HEK293 (cell line): ENCODE results near the gene PROX1.

Source experiments
- CTCF ChIA-PET: fragments of 350-600 bp; formaldehyde crosslinking; extraction: SDS; loops from one replicate; lab custom pipeline; 2021; ENCODE audit warnings: antibody characterized with exemption; lab: Yijun Ruan, JAX
- POLR2A ChIA-PET: fragments of 300-600 bp; formaldehyde crosslinking; extraction: SDS; loops from one replicate; lab custom pipeline; 2020; ENCODE audit warnings: antibody characterized with exemption, inconsistent platforms; lab: Yijun Ruan, JAX
- H3K27ac ChIP-seq: fragments of 200-500 bp; sonication (Bioruptor generic); 2 replicates; pipeline ENCODE4 v1.5.1; 2014; ENCODE audit warnings: low read depth, low read length, control low read depth, inconsistent platforms; ENCODE audit errors: extremely low read depth
- H3K36me3 ChIP-seq, 2 experiments: fragments of 200-500 bp in 1 of 2; sonication (Bioruptor generic) in 1 of 2; 1 replicate in 1 of 2; 2 replicates in 1 of 2; pipeline ENCODE4 v1.5.1; 2014 to 2017; ENCODE audit warnings: inconsistent platforms in 2 of 2, low read length in 2 of 2; ENCODE audit not compliant: control insufficient read depth in 2 of 2, insufficient read depth in 1 of 2
- H3K4me1 ChIP-seq: fragments of 200-500 bp; sonication (Bioruptor generic); 2 replicates; pipeline ENCODE4 v1.5.1; 2014; ENCODE audit warnings: mild to moderate bottlenecking, low read length, inconsistent platforms; ENCODE audit not compliant: control insufficient read depth, insufficient read depth
- H3K4me3 ChIP-seq: 2 replicates; pipeline ENCODE4 v1.5.1; 2011; ENCODE audit warnings: low read depth, mild to moderate bottlenecking, control low read depth, low read length, moderate library complexity
- H3K9me3 ChIP-seq: fragments of 200-500 bp; sonication (Bioruptor generic); 2 replicates; pipeline ENCODE4 v1.5.1; 2014; ENCODE audit warnings: low read depth, low read length, inconsistent platforms; ENCODE audit not compliant: control insufficient read depth, insufficient read depth
- BCL11B ChIP-seq: fragments of 450-650 bp; formaldehyde crosslinking; IDR thresholded peaks from 2 replicates; pipeline ENCODE4 v1.5.1; 2016; ENCODE audit warnings: low read depth, missing biosample characterization, missing genetic modification characterization
- EGR2 ChIP-seq: fragments of 450-650 bp; formaldehyde crosslinking; IDR thresholded peaks from 2 replicates; pipeline ENCODE4 v1.5.1; 2016; ENCODE audit warnings: low read depth, missing biosample characterization, missing genetic modification characterization
- GLI2 ChIP-seq: fragments of 450-650 bp; formaldehyde crosslinking; IDR thresholded peaks from 2 replicates; pipeline ENCODE4; 2017; ENCODE audit warnings: missing biosample characterization, missing genetic modification characterization, low read depth, borderline replicate concordance
- PRDM1 ChIP-seq: fragments of 450-650 bp; formaldehyde crosslinking; IDR thresholded peaks from 2 replicates; pipeline ENCODE4; 2016; ENCODE audit warnings: missing biosample characterization, missing genetic modification characterization
- ZFHX2 ChIP-seq: fragments of 450-650 bp; formaldehyde crosslinking; conservative IDR thresholded peaks from 2 replicates; pipeline ENCODE4 v1.5.1; 2016; ENCODE audit warnings: missing biosample characterization, missing genetic modification characterization
- ZNF2 ChIP-seq: fragments of 450-650 bp; formaldehyde crosslinking; IDR thresholded peaks from 2 replicates; pipeline ENCODE4 v1.5.1; 2016; ENCODE audit warnings: missing biosample characterization, missing genetic modification characterization
- ZNF362 ChIP-seq: fragments of 450-650 bp; formaldehyde crosslinking; IDR thresholded peaks from 2 replicates; pipeline ENCODE4 v1.5.1; 2016; ENCODE audit warnings: missing biosample characterization, missing genetic modification characterization
- ZNF394 ChIP-seq: fragments of 450-650 bp; formaldehyde crosslinking; IDR thresholded peaks from 2 replicates; pipeline ENCODE4 v1.5.1; 2016; ENCODE audit warnings: missing biosample characterization, missing genetic modification characterization, mild to moderate bottlenecking, moderate library complexity, borderline replicate concordance
- ZNF510 ChIP-seq: fragments of 450-650 bp; formaldehyde crosslinking; IDR thresholded peaks from 2 replicates; pipeline ENCODE4 v1.5.1; 2018; ENCODE audit warnings: mild to moderate bottlenecking, missing genetic modification characterization, missing biosample characterization; ENCODE audit not compliant: insufficient replicate concordance
- ZNF514 ChIP-seq: fragments of 450-650 bp; formaldehyde crosslinking; IDR thresholded peaks from 2 replicates; pipeline ENCODE4 v1.5.1; 2016; ENCODE audit warnings: missing biosample characterization, missing genetic modification characterization
- ZNF521 ChIP-seq: fragments of 450-650 bp; formaldehyde crosslinking; IDR thresholded peaks from 2 replicates; pipeline ENCODE4 v1.5.1; 2017; ENCODE audit warnings: missing biosample characterization, mild to moderate bottlenecking, missing genetic modification characterization
- ZNF555 ChIP-seq: fragments of 450-650 bp; formaldehyde crosslinking; conservative IDR thresholded peaks from 2 replicates; pipeline ENCODE4 v1.5.1; 2017; ENCODE audit warnings: missing biosample characterization, mild to moderate bottlenecking, missing genetic modification characterization, inconsistent platforms
- ZNF571 ChIP-seq: fragments of 450-650 bp; formaldehyde crosslinking; IDR thresholded peaks from 2 replicates; pipeline ENCODE4 v1.5.0; 2017; ENCODE audit warnings: missing biosample characterization, missing genetic modification characterization
- TF ChIP-seq, protein P1 (sequence below): fragments of 450-650 bp; formaldehyde crosslinking; IDR thresholded peaks from 2 replicates; pipeline ENCODE4 v1.5.1; 2016; ENCODE audit warnings: missing biosample characterization, missing genetic modification characterization
- TF ChIP-seq, protein P2 (sequence below): fragments of 450-650 bp; formaldehyde crosslinking; IDR thresholded peaks from 2 replicates; pipeline ENCODE4 v1.5.1; 2016; ENCODE audit warnings: missing biosample characterization, missing genetic modification characterization, borderline replicate concordance
- TF ChIP-seq, protein P3 (sequence below): fragments of 450-650 bp; formaldehyde crosslinking; IDR thresholded peaks from 2 replicates; pipeline ENCODE4 v1.5.1; 2016; ENCODE audit warnings: missing biosample characterization, missing genetic modification characterization
- TF ChIP-seq, protein P4 (sequence below): fragments of 450-650 bp; formaldehyde crosslinking; IDR thresholded peaks from 2 replicates; pipeline ENCODE4 v1.5.1; 2016; ENCODE audit warnings: missing biosample characterization, missing genetic modification characterization, low read depth
- TF ChIP-seq, protein P5 (sequence below): fragments of 450-650 bp; formaldehyde crosslinking; IDR thresholded peaks from 2 replicates; pipeline ENCODE4 v1.5.1; 2017; ENCODE audit warnings: missing biosample characterization, missing genetic modification characterization

PROX1 gene

DNA sequence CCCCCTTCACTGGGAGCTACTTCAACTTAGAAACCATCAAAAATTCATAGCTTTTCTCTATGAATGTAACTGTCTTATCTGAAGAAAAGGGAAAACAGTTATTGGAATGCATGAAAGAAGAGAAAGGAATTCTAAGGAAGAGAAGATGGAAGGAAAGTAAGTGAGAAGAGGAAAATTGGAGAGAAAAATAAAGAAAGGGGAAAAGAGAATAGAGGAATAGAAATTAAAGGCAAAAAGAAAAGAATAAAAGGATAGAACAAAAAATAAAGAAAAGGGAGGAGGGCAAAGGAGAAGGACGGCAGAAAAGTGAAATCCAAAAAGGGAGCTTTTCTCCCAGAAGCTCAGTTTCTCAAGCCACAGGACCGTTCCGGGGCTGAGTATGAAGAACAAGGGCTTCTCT, 9.9 kb upstream of the PROX1 start:
- Histone ChIP-seq H3K9me3 (no peaks in the 10 kb centered on the region), H3K4me1 (peaks cover 4% of the 10 kb centered on the region; the same call in 1 of the 2 replicates), H3K36me3 (no peaks in the 10 kb centered on the region), H3K4me3 (no peak overlapping the region), H3K27ac (no peak overlapping the region)
- POLR2A ChIA-PET, result interaction anchor here (1.0 kb wide), 1 partner anchor 9 kb away, joined by 8 read pairs; the partner anchor contains the start of gene PROX1
- TF ChIP-seq PRDM1 (tag by site-specific recombination), result peak; percentile 94
- TF ChIP-seq, protein P1, sequence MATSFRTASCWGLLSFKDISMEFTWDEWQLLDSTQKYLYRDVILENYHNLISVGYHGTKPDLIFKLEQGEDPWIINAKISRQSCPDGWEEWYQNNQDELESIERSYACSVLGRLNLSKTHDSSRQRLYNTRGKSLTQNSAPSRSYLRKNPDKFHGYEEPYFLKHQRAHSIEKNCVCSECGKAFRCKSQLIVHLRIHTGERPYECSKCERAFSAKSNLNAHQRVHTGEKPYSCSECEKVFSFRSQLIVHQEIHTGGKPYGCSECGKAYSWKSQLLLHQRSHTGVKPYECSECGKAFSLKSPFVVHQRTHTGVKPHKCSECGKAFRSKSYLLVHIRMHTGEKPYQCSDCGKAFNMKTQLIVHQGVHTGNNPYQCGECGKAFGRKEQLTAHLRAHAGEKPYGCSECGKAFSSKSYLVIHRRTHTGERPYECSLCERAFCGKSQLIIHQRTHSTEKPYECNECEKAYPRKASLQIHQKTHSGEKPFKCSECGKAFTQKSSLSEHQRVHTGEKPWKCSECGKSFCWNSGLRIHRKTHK, result no peak
- CTCF ChIA-PET, result no interaction called here

DNA sequence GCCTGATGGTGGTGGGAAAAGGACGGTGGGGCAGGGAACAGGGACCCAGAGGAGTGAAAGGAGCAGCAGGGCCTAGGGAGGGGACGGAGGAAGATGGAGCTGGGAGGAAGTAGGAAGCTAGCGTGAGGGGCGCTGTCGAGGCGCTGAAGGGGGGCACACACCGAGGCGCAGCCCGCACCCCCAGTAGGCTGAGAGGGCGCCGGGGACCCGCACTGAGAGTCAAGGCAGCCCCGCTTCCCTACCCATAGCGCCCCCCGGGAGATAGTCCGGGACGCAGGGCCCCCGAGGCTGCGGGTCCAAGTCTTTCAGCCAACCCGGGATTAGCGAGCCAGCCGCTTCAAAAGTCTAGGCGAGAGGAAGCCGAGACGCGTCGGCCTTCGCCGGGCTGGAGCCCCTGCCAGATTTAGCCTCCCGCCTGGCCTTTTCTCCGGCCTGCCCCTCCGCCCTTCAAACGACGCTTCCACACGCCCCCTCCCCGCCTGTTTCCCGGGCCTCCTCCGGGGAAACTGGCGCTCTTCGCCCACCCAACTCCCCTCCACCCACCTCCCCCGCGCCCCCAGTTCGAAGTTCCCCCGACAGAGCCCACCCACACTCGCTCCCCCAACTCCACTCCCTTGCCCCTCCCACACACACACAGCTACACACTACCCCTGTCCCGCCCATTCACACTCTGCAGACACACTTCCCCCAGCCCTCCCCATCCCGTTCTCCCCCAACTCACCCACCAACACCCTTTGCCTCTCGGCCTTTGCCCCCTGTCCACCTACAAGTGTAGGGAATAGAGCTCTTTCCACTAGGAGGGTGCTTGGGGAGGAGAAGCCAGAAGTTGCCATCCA, 7.8 kb upstream of the PROX1 start:
- Histone ChIP-seq H3K4me1 (peaks cover 19% of the 10 kb centered on the region), H3K36me3 (no peaks in the 10 kb centered on the region), H3K4me3 (no peak overlapping the region), H3K27ac (no peak overlapping the region), H3K9me3 (no peaks in the 10 kb centered on the region)
- POLR2A ChIA-PET, result interaction anchor here (0.6 kb wide), 2 partner anchors 37 to 965 kb away, joined by 3 to 7 read pairs; partner anchors contain the start of gene ANGEL2
- CTCF ChIA-PET, result no interaction called here
- TF ChIP-seq, protein P2, sequence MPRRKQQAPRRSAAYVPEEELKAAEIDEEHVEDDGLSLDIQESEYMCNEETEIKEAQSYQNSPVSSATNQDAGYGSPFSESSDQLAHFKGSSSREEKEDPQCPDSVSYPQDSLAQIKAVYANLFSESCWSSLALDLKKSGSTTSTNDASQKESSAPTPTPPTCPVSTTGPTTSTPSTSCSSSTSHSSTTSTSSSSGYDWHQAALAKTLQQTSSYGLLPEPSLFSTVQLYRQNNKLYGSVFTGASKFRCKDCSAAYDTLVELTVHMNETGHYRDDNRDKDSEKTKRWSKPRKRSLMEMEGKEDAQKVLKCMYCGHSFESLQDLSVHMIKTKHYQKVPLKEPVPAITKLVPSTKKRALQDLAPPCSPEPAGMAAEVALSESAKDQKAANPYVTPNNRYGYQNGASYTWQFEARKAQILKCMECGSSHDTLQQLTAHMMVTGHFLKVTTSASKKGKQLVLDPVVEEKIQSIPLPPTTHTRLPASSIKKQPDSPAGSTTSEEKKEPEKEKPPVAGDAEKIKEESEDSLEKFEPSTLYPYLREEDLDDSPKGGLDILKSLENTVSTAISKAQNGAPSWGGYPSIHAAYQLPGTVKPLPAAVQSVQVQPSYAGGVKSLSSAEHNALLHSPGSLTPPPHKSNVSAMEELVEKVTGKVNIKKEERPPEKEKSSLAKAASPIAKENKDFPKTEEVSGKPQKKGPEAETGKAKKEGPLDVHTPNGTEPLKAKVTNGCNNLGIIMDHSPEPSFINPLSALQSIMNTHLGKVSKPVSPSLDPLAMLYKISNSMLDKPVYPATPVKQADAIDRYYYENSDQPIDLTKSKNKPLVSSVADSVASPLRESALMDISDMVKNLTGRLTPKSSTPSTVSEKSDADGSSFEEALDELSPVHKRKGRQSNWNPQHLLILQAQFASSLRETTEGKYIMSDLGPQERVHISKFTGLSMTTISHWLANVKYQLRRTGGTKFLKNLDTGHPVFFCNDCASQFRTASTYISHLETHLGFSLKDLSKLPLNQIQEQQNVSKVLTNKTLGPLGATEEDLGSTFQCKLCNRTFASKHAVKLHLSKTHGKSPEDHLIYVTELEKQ (tag by site-specific recombination), result no peak
- TF ChIP-seq ZNF555 (no peak), ZNF510 (tag by site-specific recombination) (no peak), ZNF514 (no peak), ZNF521 (tag by site-specific recombination) (no peak), ZNF2 (tag by site-specific recombination) (no peak), ZNF571 (no peak), BCL11B (no peak), EGR2 (tag by site-specific recombination) (peak; percentile 87), ZNF394 (tag by site-specific recombination) (no peak), ZFHX2 (peak; percentile 90), GLI2 (no peak), ZNF362 (tag by site-specific recombination) (no peak)
- TF ChIP-seq, protein P3, sequence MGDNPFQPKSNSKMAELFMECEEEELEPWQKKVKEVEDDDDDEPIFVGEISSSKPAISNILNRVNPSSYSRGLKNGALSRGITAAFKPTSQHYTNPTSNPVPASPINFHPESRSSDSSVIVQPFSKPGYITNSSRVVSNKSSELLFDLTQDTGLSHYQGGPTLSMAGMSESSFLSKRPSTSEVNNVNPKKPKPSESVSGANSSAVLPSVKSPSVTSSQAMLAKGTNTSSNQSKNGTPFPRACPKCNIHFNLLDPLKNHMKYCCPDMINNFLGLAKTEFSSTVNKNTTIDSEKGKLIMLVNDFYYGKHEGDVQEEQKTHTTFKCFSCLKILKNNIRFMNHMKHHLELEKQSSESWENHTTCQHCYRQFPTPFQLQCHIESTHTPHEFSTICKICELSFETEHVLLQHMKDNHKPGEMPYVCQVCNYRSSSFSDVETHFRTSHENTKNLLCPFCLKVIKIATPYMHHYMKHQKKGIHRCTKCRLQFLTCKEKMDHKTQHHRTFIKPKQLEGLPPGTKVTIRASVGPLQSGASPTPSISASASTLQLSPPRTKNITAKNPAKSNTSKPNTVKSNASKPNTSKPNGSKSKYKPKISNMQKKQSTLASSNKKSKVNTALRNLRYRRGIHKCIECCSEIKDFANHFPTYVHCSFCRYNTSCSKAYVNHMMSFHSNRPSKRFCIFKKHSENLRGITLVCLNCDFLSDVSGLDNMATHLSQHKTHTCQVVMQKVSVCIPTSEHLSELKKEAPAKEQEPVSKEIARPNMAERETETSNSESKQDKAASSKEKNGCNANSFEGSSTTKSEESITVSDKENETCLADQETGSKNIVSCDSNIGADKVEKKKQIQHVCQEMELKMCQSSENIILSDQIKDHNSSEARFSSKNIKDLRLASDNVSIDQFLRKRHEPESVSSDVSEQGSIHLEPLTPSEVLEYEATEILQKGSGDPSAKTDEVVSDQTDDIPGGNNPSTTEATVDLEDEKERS (tag by site-specific recombination), result no peak
- TF ChIP-seq, protein P4, sequence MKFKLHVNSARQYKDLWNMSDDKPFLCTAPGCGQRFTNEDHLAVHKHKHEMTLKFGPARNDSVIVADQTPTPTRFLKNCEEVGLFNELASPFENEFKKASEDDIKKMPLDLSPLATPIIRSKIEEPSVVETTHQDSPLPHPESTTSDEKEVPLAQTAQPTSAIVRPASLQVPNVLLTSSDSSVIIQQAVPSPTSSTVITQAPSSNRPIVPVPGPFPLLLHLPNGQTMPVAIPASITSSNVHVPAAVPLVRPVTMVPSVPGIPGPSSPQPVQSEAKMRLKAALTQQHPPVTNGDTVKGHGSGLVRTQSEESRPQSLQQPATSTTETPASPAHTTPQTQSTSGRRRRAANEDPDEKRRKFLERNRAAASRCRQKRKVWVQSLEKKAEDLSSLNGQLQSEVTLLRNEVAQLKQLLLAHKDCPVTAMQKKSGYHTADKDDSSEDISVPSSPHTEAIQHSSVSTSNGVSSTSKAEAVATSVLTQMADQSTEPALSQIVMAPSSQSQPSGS (tag by site-specific recombination), result no peak
- TF ChIP-seq, protein P5, sequence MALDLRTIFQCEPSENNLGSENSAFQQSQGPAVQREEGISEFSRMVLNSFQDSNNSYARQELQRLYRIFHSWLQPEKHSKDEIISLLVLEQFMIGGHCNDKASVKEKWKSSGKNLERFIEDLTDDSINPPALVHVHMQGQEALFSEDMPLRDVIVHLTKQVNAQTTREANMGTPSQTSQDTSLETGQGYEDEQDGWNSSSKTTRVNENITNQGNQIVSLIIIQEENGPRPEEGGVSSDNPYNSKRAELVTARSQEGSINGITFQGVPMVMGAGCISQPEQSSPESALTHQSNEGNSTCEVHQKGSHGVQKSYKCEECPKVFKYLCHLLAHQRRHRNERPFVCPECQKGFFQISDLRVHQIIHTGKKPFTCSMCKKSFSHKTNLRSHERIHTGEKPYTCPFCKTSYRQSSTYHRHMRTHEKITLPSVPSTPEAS (tag by site-specific recombination), result no peak
- TF ChIP-seq, protein P1, result no peak
